A673 (cell line): ENCODE data around the gene MON2. TPM values are rescaled to one million over a fixed set of nuclear protein-coding genes. Genes with fewer than 3 reads are reported as not detected.

ENCODE experiments used
- BruUV-seq: library from RNA; stranded (reverse); fragments of 400-500 nt; replicated peaks from 2 replicates; lab custom pipeline; 2021; lab: Mats Ljungman, UMichigan
- CTCF ChIA-PET: fragments of 300-600 bp; sonication (Branson Sonifier 250); formaldehyde crosslinking; loops from one replicate; lab custom pipeline; 2022; ENCODE audit warnings: antibody characterized with exemption; lab: Charles Lee
- POLR2A ChIA-PET: fragments of 300-600 bp; sonication (Branson Sonifier 250); formaldehyde crosslinking; loops from one replicate; lab custom pipeline; 2022; ENCODE audit warnings: antibody characterized with exemption; ENCODE audit not compliant: low non-redundant PET; lab: Charles Lee
- DNase-seq: peaks from one replicate; pipeline ENCODE4 v3.0.0-alpha.2; 2015; ENCODE audit warnings: low spot score
- H3K27ac ChIP-seq: fragments of 200-600 bp; sonication (generic); 2 replicates; pipeline ENCODE4 v1.5.1; 2016; ENCODE audit warnings: mixed run types, low read depth, mild to moderate bottlenecking, mixed read lengths, antibody characterized with exemption, low read length; ENCODE audit not compliant: poor library complexity, severe bottlenecking
- H3K27me3 ChIP-seq: fragments of 200-600 bp; sonication (generic); replicated peaks from 2 replicates; pipeline ENCODE4 v1.6.1; 2017; ENCODE audit warnings: mixed run types, low read depth, mild to moderate bottlenecking, mixed read lengths, antibody characterized with exemption, low read length; ENCODE audit not compliant: insufficient read depth, poor library complexity
- H3K36me3 ChIP-seq: fragments of 200-600 bp; sonication (generic); 2 replicates; pipeline ENCODE4 v1.6.1; 2016; ENCODE audit warnings: mixed run types, mild to moderate bottlenecking, mixed read lengths, antibody characterized with exemption, low read length; ENCODE audit not compliant: insufficient read depth, poor library complexity, severe bottlenecking
- H3K4me1 ChIP-seq: fragments of 200-600 bp; sonication (generic); 2 replicates; pipeline ENCODE4 v1.6.1; 2017; ENCODE audit warnings: mixed run types, mild to moderate bottlenecking, mixed read lengths, antibody characterized with exemption, low read length; ENCODE audit not compliant: insufficient read depth, poor library complexity, severe bottlenecking
- H3K4me3 ChIP-seq: fragments of 200-600 bp; sonication (generic); 2 replicates; pipeline ENCODE4 v1.5.1; 2016; ENCODE audit warnings: low read depth, mixed run types, mild to moderate bottlenecking, mixed read lengths, low read length; ENCODE audit not compliant: poor library complexity, severe bottlenecking
- H3K9me3 ChIP-seq: fragments of 200-600 bp; sonication (generic); 2 replicates; pipeline ENCODE4 v1.6.1; 2016; ENCODE audit warnings: mixed run types, low read depth, mild to moderate bottlenecking, mixed read lengths, antibody characterized with exemption, low read length; ENCODE audit not compliant: poor library complexity, severe bottlenecking
- CTCF ChIP-seq: fragments of 300-800, 200-600 bp; sonication (generic); conservative IDR thresholded peaks from 2 replicates; pipeline ENCODE4 v1.5.1; 2017; ENCODE audit warnings: low read depth, mild to moderate bottlenecking, antibody characterized with exemption, low read length, moderate library complexity, mixed read lengths
- EZH2 ChIP-seq: fragments of 200-600 bp; sonication (generic); IDR thresholded peaks from 2 replicates; pipeline ENCODE4 v1.6.1; 2017; ENCODE audit warnings: borderline replicate concordance, low read depth, mild to moderate bottlenecking, mixed read lengths, antibody characterized with exemption, low read length; ENCODE audit not compliant: poor library complexity, severe bottlenecking
- intact Hi-C: fragments of 100-400 bp; cut with micrococcal nuclease; formaldehyde crosslinking; loops from one replicate; pipeline ENCODE4 v1.10.0; 2022; ENCODE audit not compliant: unreplicated experiment
- total RNA-seq: library from RNA; stranded (reverse); gene quantifications from 2 replicates; pipeline ENCODE4 v1.2.3, GENCODE V29; 2021

MON2 gene
- total RNA-seq, 1 experiment from 2014 or later: 36.0 TPM

- ChIA-PET CTCF (no interaction called here), POLR2A (no interaction called here)
- Histone ChIP-seq H3K4me1 (no peaks in the 10 kb centered on the region), H3K4me3 (no peak overlapping the region), H3K27ac (no peak overlapping the region), H3K9me3 (no peaks in the 10 kb centered on the region), H3K27me3 (no peaks in the 10 kb centered on the region), H3K36me3 (no peaks in the 10 kb centered on the region)
- TF ChIP-seq CTCF (no peak), EZH2 (no peak)
- no TSS peak for BruUV-seq
- intact Hi-C loops: no loop called here
- no peak for DNase-seq
These were observed 58.6 kb downstream of the MON2 start for GRCh38 chr12:62525271-62525670.

- POLR2A ChIA-PET: no interaction called here
- no peaks in the 10 kb centered on the region for H3K27me3 ChIP-seq
- no peak overlapping the region for H3K4me3 ChIP-seq
- no TSS peak for BruUV-seq
- H3K9me3 ChIP-seq: no peaks in the 10 kb centered on the region
- TF ChIP-seq CTCF (no peak), EZH2 (no peak)
- no peak for DNase-seq
- no peaks in the 10 kb centered on the region for H3K4me1 ChIP-seq
- H3K36me3 ChIP-seq: no peaks in the 10 kb centered on the region
- no peak overlapping the region for H3K27ac ChIP-seq
- CTCF ChIA-PET: no interaction called here
- intact Hi-C loops: no loop called here
These were observed 64.0 kb downstream of the MON2 start for GRCh38 chr12:62530596-62530995.

- Histone ChIP-seq H3K27ac (no peak overlapping the region), H3K27me3 (no peaks in the 10 kb centered on the region), H3K4me3 (no peak overlapping the region), H3K4me1 (no peaks in the 10 kb centered on the region), H3K36me3 (peaks cover 9% of the 10 kb centered on the region), H3K9me3 (no peaks in the 10 kb centered on the region)
- DNase-seq: no peak
- CTCF ChIA-PET: no interaction called here
- TF ChIP-seq EZH2 (no peak), CTCF (no peak)
- intact Hi-C loops: no loop called here
- POLR2A ChIA-PET: no interaction called here
- BruUV-seq: no TSS peak
These were observed 65.7 kb downstream of the MON2 start for GRCh38 chr12:62532333-62532732.
